SK-N-MC (cell line): ENCODE results near the gene RAB11FIP3.
"Not testable (repeated sequence)": the region's sequence is repeated elsewhere in the genome, so short reads cannot be mapped to it uniquely, and the experiment has no call there.

Experiments used
- EZH2 ChIP-seq: fragments of 200-600 bp; sonication (generic); IDR thresholded peaks from one replicate; pipeline ENCODE4 v1.6.1; 2017; ENCODE audit warnings: antibody characterized with exemption
- FOXP2 ChIP-seq: optimal IDR thresholded peaks from 2 replicates; pipeline ENCODE3; 2011; ENCODE audit warnings: mild to moderate bottlenecking, moderate library complexity; ENCODE audit not compliant: insufficient read depth; ENCODE audit errors: extremely low read length, control extremely low read depth
- POLR2AphosphoS5 ChIP-seq: IDR thresholded peaks from 2 replicates; pipeline ENCODE4 v1.6.1; 2012; ENCODE audit warnings: mild to moderate bottlenecking, low read depth, low read length, borderline replicate concordance

GRCh38 chr16:467249-467871 is 41.9 kb downstream of the RAB11FIP3 start:
- not testable (repeated sequence) for TF ChIP-seq EZH2, POLR2AphosphoS5, FOXP2
